BJ (cell line): ENCODE results near the gene KRTAP29-1. TPM values are rescaled to one million over a fixed set of nuclear protein-coding genes. Genes with fewer than 3 reads are reported as not detected.
"Not testable (repeated sequence)": the region's sequence is repeated elsewhere in the genome, so short reads cannot be mapped to it uniquely, and the experiment has no call there.

Experiments
- CTCF ChIA-PET: fragments of 350-600 bp; formaldehyde crosslinking; extraction: SDS; loops from one replicate; lab custom pipeline; 2021; ENCODE audit warnings: antibody characterized with exemption, inconsistent platforms; lab: Yijun Ruan, JAX
- POLR2A ChIA-PET: fragments of 300-600 bp; sonication (Branson Sonifier 250); formaldehyde crosslinking; extraction: SDS; loops from one replicate; lab custom pipeline; 2021; ENCODE audit warnings: antibody characterized with exemption; lab: Charles Lee
- DNase-seq: peaks from one replicate; pipeline ENCODE4 v3.0.0-alpha.2; 2011; ENCODE audit warnings: low read depth
- H3K27me3 ChIP-seq: 2 replicates; pipeline ENCODE4 v1.6.0; 2011; ENCODE audit warnings: low read length; ENCODE audit not compliant: control insufficient read depth, insufficient read depth
- H3K36me3 ChIP-seq: 2 replicates; pipeline ENCODE4 v1.5.1; 2011; ENCODE audit warnings: low read length; ENCODE audit not compliant: control insufficient read depth, insufficient read depth
- H3K4me3 ChIP-seq: 2 replicates; pipeline ENCODE4 v1.5.1; 2011; ENCODE audit warnings: low read depth, mild to moderate bottlenecking, control low read depth, low read length
- CTCF ChIP-seq: IDR thresholded peaks from 2 replicates; pipeline ENCODE4 v1.5.1; 2011; ENCODE audit warnings: low read depth, mild to moderate bottlenecking, control low read depth, inconsistent platforms, low read length, moderate library complexity; ENCODE audit not compliant: insufficient read depth
- polyA minus RNA-seq: library from RNA; depleted of rRNA, polyadenylated mRNA; stranded (reverse); fragments of >200 nt; gene quantifications from 2 replicates; pipeline ENCODE4 v1.2.3, GENCODE V29; 2011; rRNA and poly(A)+ RNA removed
- polyA plus RNA-seq: library from polyadenylated mRNA; depleted of rRNA; stranded (reverse); fragments of >200 nt; gene quantifications from 2 replicates; pipeline ENCODE4 v1.2.3, GENCODE V29; 2011; rRNA removed

The KRTAP29-1 gene
- polyA plus RNA-seq (not detected in 2 replicates), polyA minus RNA-seq (not detected in 2 replicates)

GRCh38 chr17:41301916-41302901 lies at the start of gene KRTAP29-1:
Gene KRTAP29-1, minus strand, starts transcription at chr17:41302851. Its CDS starts 0 bp downstream, at chr17:41302851.
- no peak for TF ChIP-seq CTCF
- Histone ChIP-seq H3K27me3 (no peaks in the 10 kb centered on the region), H3K36me3 (no peaks in the 10 kb centered on the region), H3K4me3 (no peak within 1 kb of the TSS)
- DNase-seq: no peak
- POLR2A ChIA-PET: no interaction called here
- CTCF ChIA-PET: interaction anchor here (0.5 to 2.0 kb wide), 4 partner anchors 20 to 363 kb away, joined by 3 to 5 read pairs (median 4); no protein-coding TSS in a partner anchor

- ChIA-PET POLR2A (no interaction called here), CTCF (interaction anchor here (0.9 to 1.4 kb wide), 2 partner anchors 145 to 198 kb away, joined by 3 to 5 read pairs; no protein-coding TSS in a partner anchor)
- DNase-seq: no peak
These were observed 48.5 kb upstream of the KRTAP29-1 start for GRCh38 chr17:41351177-41351576.

GRCh38 chr17:41350381-41350878 lies 47.8 kb upstream of the KRTAP29-1 start, which contains the start of gene KRT33A:
Gene KRT33A, minus strand, starts transcription at chr17:41350828. Its CDS starts 61 bp downstream, at chr17:41350767.
- POLR2A ChIA-PET, DNase-seq, H3K4me3 ChIP-seq, H3K27me3 ChIP-seq, H3K36me3 ChIP-seq: not testable (repeated sequence)
- CTCF ChIA-PET: interaction anchor here (0.9 to 1.4 kb wide), 3 partner anchors 28 to 199 kb away, joined by 3 to 5 read pairs (median 4); no protein-coding TSS in a partner anchor

More at GRCh38 chr17:41351177-41351576, 48.5 kb upstream of the KRTAP29-1 start:
- no peak overlapping the region for H3K4me3 ChIP-seq
- no peaks in the 10 kb centered on the region for H3K36me3 ChIP-seq
- no peaks in the 10 kb centered on the region for H3K27me3 ChIP-seq
- TF ChIP-seq CTCF: no peak

GRCh38 chr17:41347869-41348760 lies 45.5 kb upstream of the KRTAP29-1 start:
- POLR2A ChIA-PET: no interaction called here

GRCh38 chr17:41346421-41346820 lies 43.8 kb upstream of the KRTAP29-1 start:
- CTCF ChIA-PET: interaction anchor here (0.7 kb wide), 2 partner anchors 10 to 24 kb away, joined by 3 read pairs; no protein-coding TSS in a partner anchor
- H3K27me3 ChIP-seq, H3K4me3 ChIP-seq, POLR2A ChIA-PET, H3K36me3 ChIP-seq, DNase-seq: not testable (repeated sequence)

More at GRCh38 chr17:41347869-41348760, 45.5 kb upstream of the KRTAP29-1 start:
- no peak overlapping the region for H3K4me3 ChIP-seq
- DNase-seq: no peak
- H3K36me3 ChIP-seq: no peaks in the 10 kb centered on the region
- H3K27me3 ChIP-seq: no peaks in the 10 kb centered on the region
- CTCF ChIA-PET: interaction anchor here (0.7 to 2.5 kb wide), 4 partner anchors 9 to 46 kb away, joined by 3 to 10 read pairs (median 5); no protein-coding TSS in a partner anchor
- no peak for TF ChIP-seq CTCF
